ENCODE data around the gene CCDC178.
"Not testable (repeated sequence)": the region's sequence is repeated elsewhere in the genome, so short reads cannot be mapped to it uniquely, and the experiment has no call there.

CCDC178 gene, protein sequence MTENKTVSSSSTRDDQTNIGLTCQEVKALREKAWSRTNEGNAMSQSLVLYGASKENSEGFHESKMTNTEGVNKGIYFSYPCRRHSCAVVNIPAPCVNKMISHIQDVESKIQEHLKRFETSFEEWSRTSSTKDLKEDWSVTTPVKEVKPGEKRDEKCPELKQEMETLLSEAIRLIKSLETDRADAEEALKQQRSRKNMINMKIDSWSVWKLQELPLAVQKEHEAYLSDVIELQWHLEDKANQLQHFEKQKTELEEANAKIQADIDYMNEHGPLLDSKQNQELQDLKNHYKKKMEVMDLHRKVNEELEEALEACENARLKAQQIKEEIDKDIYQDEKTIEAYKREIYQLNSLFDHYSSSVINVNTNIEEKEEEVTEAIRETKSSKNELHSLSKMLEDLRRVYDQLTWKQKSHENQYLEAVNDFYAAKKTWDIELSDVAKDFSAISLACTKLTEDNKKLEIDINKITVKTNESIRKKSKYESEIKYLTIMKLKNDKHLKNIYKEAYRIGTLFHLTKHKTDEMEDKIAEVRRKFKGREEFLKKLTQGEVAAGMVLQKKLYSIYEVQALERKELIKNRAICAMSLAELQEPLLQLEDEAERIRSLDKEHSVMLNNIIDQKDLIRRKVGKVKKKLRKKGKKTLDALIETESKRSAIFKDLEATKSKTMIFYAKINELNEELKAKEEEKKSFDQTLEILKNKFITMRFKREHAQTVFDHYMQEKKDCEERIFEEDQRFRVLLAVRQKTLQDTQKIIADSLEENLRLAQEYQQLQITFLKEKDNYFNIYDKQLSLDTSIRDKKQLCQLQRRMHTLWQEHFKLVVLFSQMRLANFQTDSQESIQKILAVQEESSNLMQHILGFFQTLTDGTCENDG

DNA sequence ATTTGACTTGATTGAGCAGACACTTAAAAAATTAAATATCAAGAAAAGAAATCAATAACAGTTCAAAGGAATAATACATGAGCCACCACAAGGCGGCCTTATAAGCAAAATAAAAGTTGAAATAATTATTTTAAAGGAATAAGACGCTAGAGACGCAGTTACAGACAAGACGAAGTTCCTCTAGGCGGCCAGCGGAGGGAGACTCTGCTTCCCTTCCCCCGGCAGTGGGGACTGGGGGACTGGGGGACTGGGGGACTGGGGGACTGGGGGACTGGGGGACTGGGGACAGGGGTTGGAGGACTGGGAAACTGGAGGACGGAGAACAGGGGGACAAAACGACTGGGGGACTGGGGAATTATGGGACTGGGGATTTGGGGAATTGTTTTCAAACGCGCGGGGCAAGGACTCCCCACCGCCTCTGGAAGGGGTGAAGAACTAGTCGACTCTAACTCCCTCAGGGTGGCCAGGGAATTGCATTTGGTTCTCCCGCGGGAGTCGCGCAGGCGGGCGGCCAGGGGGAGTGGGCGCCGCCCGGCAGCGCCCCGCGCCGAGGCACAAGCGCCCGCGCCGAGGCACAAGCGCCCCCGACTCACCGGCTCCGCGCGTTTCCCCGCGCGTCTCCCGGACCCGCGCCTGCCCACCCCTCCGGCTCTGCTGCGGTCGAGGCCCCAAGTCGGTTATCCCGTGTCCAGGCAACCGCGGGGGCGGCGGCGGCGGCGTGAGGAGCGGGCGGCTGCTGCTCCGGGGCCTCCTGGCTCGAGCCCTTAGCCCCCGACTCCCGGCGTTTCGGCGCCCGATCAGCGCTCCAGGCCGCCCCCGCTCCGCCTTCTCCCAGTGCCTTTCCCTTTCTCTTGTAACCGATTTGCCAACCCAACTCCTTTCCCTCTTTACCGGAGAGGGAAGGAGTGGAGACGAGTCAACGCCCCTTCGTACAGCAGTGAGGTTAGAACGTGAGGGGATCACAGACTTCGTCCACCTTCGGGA, at the start of gene CCDC178:
Gene CCDC178, minus strand, starts transcription at position 662 of the 984 bp plus-strand sequence. CDS start 28,633 bp downstream, outside the sequence.
- DNase-seq (ENCODE audit: low read depth in 2 of 2) = peak; percentile 37 to 41

DNA sequence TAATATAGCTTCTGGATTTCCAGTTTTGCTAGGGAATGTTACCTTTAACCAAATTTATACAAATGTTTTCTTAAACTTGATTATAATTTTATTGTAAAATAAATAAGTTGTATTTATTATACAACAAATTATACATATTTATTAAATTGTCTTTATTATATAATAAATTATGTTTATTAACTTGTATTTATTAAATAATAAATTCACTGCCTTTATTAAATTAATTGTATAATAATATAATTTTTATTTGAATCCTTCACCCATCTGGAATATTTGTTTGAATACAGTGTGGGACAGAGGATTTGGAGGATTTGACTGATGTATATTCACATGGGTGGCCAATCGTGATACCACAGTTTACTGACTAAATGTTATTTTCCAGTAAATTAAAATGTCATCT, 43.4 kb upstream of the CCDC178 start:
- DNase-seq (ENCODE audit: low read depth in 2 of 2) = no peak

DNA sequence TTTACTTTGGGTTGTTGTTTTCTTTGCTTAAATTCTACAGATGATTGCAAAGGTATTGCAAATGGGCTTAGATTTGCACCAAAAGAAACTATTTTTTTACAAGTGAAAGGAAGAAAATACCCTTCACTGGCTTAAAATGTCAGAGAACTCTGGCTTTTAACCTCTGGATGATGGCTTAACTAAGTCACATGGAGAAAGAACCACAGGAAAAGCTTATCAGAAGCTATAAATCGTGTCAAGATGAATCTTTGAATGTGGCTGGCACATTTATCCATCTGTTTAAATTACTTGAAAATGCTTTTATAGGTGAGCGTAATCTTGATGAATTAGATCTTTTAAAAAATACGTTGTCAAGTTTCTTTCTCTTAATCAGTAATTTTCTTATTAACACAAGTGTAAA, 32.0 kb upstream of the CCDC178 start:
- DNase-seq (ENCODE audit: low read depth in 2 of 2) = no peak

DNA sequence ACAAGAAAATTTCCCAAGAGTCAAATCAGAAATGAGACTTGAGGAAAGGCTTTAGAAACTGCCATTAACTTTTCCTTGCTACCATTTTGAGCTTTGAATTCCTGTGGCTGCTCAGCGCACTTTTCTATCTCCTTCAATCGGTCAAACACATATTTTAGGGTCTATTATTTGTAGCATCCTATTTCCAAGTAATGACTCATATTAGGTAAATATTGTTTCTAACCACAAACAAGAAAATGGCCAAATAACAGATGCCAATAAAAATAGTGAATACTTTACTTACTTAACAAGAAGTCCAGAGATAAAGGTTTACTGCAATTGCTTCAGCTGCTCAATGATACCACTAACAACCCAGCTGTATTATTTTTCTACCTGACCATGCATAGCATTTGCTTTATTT, 29.7 kb upstream of the CCDC178 start:
- peak; percentile 24 to 29 for DNase-seq (ENCODE audit: low read depth in 2 of 2)

DNA sequence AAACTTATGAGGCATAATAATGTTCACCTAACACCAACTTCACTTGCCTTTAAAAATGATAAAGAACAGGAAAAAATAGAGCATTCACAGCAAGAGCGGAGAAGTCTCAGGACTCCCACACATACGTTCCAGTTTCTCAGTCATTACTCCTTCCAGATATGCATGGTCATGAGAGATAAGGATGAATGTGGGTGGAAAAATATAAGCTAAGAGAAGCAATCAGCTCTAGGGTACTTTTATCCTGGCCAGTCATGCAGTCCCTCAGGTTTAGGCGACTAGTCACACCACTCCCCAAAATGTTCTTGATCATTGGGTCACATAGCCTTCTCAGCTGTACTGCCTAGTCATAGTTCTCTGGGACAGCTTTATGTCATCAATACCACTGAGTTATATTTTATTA, 29.2 kb upstream of the CCDC178 start:
- no peak for DNase-seq (ENCODE audit: low read depth in 2 of 2)

DNA sequence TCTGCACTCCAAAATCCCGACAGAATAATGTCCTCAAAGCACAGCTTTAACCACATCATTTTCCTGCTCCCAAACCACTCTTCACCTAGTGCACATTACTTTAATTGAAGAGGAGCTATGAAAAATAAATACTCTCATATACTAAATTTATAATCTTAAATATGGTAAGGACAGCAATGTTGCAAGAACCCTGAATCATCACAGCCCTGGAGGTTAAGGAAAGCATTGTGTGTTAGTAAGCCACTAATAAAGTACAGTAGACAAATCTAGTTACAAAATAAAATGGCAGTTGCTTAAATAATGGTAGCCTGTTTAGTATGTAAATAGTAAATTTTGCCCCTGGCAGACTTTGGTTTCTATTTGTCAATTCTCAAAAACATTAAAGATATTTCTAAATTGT, 27.0 kb upstream of the CCDC178 start:
- no peak for DNase-seq (ENCODE audit: low read depth in 2 of 2)

DNA sequence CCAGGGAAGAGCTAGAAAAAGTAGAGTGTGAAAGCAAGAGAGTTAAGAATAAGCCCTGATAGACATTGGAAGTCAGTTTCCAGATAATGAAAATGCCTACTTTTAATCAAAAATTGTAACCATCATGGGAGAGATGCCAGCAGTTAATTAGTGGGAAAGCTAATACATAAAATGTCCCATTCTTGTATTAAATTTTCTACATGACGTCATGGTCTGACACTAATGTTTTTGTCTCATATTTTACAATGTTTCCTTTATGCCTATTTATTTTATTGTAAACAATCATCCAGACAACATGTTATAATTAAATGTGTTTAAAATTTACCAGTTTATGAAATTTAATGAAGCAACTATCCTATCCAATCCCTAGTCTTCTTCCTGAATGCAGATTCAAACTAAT, 26.3 kb upstream of the CCDC178 start:
- no peak for DNase-seq (ENCODE audit: low read depth in 2 of 2)

DNA sequence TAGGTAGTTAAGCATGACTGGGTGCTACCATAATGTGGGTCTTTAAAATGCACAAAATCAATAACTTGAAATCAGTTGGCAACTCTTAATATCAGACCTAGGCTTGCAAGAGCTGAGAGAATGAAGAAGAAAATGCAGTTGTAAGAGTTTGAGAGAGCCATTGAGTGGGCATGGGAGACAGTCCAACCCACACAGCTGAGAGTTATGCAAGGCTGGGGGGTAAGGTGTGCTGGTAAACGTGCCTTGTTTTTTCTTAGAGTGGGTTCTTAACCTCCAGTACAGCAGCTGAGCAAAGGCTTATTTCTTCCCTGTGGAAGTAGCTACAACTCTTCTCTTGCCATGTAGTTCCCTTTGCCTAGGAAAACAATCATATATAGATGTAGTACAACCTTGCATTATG, 20.2 kb upstream of the CCDC178 start:
- DNase-seq (ENCODE audit: low read depth in 2 of 2) = no peak

DNA sequence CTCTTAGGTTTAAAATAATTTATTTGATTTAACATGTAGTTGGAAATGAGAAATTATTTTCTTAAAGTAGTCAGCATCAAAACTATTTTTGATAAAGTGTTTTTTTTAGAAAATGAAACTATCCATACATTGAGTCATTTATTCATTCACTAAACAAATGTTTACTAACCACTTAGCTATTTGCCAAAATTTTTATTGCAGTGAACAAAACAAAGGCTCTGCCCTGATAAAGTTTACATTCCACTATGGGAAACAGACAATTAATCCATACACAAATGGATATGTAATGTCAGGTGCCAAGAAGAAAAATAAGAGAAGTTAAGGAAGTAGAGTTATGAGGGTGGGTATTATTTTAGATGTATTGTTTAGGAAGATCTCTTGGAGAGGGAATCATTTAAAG, 19.1 kb upstream of the CCDC178 start:
- DNase-seq (ENCODE audit: low read depth in 2 of 2) = no peak

DNA sequence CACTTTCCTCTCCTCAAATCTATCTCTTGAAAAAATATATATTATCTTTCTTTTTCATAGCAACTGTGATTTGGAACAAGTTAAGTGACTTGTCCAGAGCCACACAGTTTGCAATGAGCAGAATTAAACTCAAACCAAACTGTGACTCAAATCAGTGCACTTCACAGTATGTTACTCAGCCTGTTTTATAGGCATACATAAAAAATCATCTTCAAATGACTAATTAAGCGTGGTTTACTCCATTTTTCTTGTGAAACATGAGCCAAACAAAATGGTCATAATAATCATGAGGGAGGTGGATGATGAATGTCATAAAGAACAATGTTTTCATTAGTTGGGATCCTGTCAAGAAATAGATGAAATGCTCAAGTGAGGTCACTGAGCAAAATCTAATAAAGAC, 6.1 kb upstream of the CCDC178 start:
- no peak for DNase-seq (ENCODE audit: low read depth in 2 of 2)

DNA sequence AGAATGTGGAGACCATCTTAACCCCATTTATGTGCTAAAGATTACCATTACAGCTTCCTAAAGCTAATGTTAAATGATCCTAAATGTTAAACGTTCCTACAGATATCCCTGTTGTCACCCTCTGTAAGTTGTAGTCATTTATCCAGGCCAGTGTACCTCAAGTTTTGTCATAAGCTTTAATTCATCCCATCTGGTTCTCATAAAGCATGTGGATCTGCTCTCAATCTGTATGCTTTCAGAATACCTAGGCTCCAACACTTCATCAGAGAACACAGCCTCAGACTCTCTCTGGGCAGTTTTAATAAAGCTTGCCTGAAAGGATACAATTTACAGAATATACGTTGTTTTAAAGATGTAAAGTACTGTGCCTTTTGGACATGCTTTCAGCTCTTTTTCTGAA, 4.2 kb upstream of the CCDC178 start:
- no peak for DNase-seq (ENCODE audit: low read depth in 2 of 2)

DNA sequence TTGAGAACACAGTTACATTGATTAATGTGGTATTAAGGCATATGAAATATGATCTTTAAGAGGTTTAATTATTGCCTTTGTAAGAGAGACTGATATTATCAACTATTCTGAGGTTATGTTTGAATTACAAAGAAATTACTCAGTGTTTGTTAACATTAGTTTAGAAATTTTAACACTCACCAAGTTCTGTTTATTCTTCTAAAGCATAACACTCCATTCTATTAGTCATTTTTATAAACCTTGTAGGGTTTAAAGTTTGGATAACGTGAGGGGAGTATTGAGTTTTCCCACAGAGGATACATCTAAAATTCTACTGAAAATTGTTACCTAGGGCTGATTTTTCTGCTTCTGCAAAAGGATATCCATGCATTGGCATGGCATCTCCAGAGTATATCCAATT, 7.7 kb downstream of the CCDC178 start:
- no peak for DNase-seq (ENCODE audit: low read depth in 2 of 2)

DNA sequence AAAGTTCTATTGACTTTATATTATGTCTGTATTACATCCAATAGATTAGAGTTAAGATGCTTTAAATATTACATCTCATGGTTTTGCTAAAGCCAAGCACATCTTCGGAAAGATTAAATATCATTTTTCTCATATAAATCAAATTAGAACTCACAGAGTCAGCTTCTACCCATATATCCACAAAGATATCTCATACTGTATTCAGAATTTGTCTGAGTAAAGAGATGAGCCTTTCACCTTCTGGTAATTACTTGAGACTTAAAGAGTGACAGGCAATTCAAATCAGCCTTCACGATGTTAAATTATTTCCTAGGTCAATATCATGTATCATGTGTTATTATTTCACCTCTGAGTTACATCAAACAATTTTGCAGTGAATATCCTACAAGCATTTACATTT, 13.0 kb downstream of the CCDC178 start:
- no peak for DNase-seq (ENCODE audit: low read depth in 2 of 2)

DNA sequence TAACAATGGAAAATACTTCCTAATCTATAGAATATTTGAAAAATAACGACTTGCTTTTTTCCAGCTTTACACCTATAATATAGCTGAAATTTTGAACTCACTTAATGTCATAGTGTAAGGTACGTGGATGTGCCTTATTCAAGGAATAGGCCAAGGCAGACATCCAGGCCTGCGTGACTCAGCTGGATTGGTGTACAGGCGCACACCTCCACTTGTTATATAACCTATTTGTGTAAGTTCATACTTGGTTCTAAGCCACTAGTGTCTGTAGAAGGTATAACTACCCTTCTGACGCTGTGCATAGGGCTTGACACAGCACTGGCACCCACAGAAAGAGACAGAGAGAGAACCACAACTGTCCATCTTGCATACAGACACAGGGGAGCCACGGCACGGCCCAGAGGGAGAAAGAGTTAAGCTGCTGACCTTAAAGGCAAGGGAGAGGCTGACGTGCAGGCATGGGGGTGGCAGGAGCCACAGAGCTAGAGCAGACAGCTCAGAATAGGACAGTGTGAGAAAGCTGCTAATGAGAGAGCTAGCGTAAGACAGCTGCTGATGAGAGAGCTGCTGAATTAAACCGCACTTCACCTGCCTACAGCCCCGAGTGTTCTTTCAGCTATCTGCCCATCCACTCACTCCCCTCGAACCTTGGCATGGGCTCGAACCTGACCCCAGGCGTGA, 16.1 kb downstream of the CCDC178 start:
- no peak for DNase-seq (ENCODE audit: low read depth in 2 of 2)

DNA sequence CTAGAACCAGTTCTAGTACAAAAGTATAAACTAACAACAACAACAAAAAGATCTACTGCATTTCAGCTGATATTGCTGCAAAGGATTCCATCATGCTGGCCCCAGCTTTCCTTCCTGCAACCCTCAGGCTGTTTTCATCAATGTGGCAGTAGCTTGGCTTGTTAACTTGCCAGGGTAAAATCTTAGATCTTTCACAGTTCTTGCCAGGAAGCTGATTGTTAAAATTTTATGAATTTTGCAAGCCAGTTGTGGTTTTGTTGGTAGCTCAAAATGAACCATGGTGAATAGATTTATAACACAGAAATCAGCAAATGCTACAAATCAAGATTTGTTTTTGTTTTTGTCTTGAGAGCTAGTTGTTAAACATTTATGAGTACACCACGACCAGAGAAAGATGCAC, 19.3 kb downstream of the CCDC178 start:
- no peak for DNase-seq (ENCODE audit: low read depth in 2 of 2)

DNA sequence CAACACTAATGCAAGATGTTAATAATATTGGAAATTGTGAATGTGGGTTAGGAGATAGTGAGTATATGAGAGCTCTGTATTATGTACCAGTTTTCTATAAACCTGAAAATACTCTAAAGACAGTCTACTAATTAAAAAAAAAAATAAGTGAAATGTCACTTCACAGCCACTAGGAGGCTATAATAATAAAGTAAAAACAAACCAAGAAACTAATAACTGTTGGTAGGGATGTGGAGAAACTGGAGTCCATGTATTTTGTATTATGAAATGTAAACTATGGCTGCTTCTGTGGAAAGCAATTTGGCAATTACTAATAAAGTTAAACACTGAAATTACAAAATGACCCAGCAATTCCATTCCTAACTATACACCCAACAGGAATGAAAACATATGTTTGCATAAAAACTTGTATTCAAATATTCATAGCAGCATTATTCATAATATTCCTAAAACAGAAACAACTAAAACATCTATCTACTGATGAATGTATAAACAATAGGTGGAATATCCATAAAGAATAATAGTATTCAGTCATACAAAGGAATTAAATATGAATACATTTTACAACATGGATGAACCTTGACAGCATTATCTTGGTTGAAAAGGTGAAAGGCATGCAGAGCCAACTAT, 36.2 kb downstream of the CCDC178 start:
- DNase-seq (ENCODE audit: low read depth in 2 of 2) = no peak

DNA sequence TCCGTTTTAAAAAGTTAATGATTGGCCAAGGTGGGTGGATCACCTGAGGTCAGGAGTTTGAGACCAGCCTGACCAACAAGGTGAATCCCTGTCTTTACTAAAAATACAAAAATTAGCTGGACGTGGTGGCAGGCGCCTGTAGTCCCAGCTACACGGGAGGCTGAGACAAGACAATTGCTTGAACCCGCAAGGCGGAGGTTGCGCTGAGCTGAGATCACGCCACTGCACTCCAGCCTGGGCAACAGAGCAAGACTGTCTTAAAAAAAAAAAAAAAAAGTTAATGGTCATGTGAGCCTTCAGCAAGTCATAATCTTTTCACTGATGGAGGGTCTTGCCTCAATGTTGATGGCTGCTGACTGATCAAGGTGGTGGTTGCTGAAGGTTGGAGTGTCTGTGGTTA, 41.6 kb downstream of the CCDC178 start:
- not testable (repeated sequence) for DNase-seq (ENCODE audit: low read depth in 2 of 2)

DNA sequence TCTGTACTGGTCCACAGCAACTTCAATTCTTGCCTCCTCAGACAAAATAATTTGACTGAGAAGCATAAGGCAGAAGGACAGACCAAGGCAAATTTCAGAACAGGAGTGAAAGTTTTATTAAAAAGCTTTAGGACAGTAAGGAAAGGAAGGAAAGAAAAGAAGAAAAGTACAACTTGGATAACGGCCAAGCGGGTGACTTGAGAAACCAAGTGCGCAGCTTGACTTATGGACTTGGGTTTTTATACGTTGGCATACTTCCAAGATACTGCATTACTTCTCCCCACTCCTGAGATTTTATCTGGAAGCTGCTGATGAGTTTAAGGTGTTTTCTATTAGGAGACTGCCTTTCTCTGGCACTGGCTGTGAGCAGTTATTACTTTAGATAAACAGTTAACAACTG, 64.7 kb downstream of the CCDC178 start:
- no peak for DNase-seq (ENCODE audit: low read depth in 2 of 2)

DNA sequence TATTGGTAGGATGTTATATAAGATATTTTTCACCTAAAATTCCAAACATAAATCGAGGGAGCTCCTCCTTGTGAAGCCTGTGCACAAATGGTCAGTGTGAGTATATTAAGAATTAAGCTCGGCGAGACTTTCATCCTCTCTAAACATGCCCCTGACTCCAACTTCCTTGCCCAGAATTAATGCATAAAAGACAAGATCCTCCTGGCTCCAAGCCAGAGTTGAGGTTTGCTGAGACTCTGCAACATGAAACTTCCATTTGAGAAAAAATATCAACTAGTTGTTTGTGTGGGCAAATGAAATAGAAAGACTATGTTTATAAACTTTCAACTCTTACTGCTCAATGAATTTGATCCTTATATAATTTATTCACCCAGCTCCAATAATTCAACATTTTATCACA, 68.1 kb downstream of the CCDC178 start:
- no peak for DNase-seq (ENCODE audit: low read depth in 2 of 2)

DNA sequence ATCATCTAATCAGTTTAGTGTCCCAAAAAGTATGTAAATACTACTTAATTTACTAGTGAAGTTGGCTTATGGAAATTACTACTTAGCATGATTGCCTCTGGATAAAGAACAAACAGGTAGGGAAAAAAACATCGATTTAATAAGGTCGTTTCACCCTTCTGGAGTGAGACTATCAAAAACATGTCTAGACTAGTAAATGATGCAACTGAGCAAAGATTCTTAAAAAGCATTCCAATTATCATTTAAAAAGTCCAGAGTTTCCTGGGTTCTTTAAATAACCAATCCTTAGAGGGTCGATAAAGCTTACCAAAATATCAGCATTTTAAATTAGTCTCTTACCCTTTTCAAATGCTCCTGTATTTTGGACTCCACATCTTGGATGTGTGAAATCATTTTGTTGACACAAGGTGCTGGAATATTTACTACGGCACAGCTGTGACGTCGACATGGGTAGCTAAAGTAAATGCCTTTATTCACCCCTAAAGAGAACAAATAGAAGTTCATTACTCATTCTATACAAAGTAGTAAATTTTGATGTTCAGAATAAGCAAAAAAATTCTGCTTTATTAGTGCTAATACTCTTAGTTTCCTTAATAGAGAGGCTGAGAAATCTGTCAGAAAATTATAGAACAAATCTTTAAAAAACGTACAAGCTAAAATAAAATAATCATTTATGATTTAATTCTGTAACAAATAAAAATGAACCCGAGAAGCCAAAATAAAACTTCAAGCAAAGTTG, 70.6 kb downstream of the CCDC178 start:
- DNase-seq (ENCODE audit: low read depth in 2 of 2) = no peak

Data from fibroblast of skin of left biceps (primary cell).